ENCODE results near the gene FRMD4A.

GRCh38 chr10:13916384-13916947 lies 414.3 kb downstream of the FRMD4A start:
- TF ChIP-seq CTCF (IDR thresholded peaks at IDR 0.05 in 4 of 5, conservative IDR thresholded peaks at IDR 0.05 in 1 of 5) (no peak), POLR2A (IDR thresholded peaks at IDR 0.05) (no peak)
